Small intestine (tissue), 7 donors: ENCODE results near the gene SDK2. TPM values are rescaled to one million over a fixed set of nuclear protein-coding genes. Genes with fewer than 3 reads are reported as not detected.
A peak's percentile ranks its signal among the peaks of the same experiment; 100 is the strongest.

Source experiments
- DNase-seq, 2 donors: peaks; one replicate each; pipeline versions ENCODE4 v3.0.0 to v3.0.0-alpha.2; 2013
- FAIRE-seq: peaks from 2 replicates; lab custom pipeline; 2012; peaks lifted over from hg19 to GRCh38; lab: Jason Lieb, UNC
- H3K27ac ChIP-seq, 3 donors: one replicate each; pipeline ENCODE4 v1.5.1; 2013; ENCODE audit warnings: low read length in 2 of 3, mild to moderate bottlenecking in 2 of 3, control low read depth in 1 of 3, inconsistent platforms in 1 of 3, low read depth in 1 of 3, moderate library complexity in 1 of 3
- H3K27me3 ChIP-seq, 3 donors: one replicate each; pipeline ENCODE4 v1.6.1; 2013; ENCODE audit warnings: low read length in 3 of 3, inconsistent platforms in 1 of 3; ENCODE audit not compliant: control insufficient read depth in 3 of 3, insufficient read depth in 3 of 3
- H3K36me3 ChIP-seq, 3 donors: one replicate each; pipeline ENCODE4 v1.6.1; 2013; ENCODE audit warnings: low read length in 3 of 3, inconsistent platforms in 1 of 3, low read depth in 1 of 3, mild to moderate bottlenecking in 1 of 3, moderate library complexity in 1 of 3; ENCODE audit not compliant: control insufficient read depth in 3 of 3, insufficient read depth in 2 of 3
- H3K4me1 ChIP-seq, 3 donors: one replicate each; pipeline ENCODE4 v1.6.1; 2013; ENCODE audit warnings: low read length in 2 of 3, inconsistent platforms in 1 of 3, low read depth in 1 of 3, mild to moderate bottlenecking in 1 of 3, moderate library complexity in 1 of 3; ENCODE audit not compliant: control insufficient read depth in 3 of 3, insufficient read depth in 2 of 3
- H3K4me3 ChIP-seq, 3 donors: one replicate each; pipeline ENCODE4 v1.5.1; 2013; ENCODE audit warnings: low read length in 3 of 3, control low read depth in 1 of 3, inconsistent platforms in 1 of 3, low read depth in 1 of 3, mild to moderate bottlenecking in 1 of 3, moderate library complexity in 1 of 3
- H3K9me3 ChIP-seq, 2 donors: one replicate each; pipeline ENCODE4 v1.6.1; 2013; ENCODE audit warnings: low read depth in 1 of 2, low read length in 1 of 2; ENCODE audit not compliant: control insufficient read depth in 2 of 2, insufficient read depth in 1 of 2
- WGBS, 3 donors: extraction: QIAGEN DNeasy Blood & Tissue Kit; methylation state at CpG; one replicate each; pipeline ENCODE4 v1.1.7; 2013; 5-methylcytosine and 5-hydroxymethylcytosine counted together
- polyA plus RNA-seq, 4 donors: library from polyadenylated mRNA; stranded (reverse) in 3 of 4; unstranded in 1 of 4; fragments of 200-250 nt in 3 of 4; fragments of 120-200 nt in 1 of 4; gene quantifications; one replicate each; pipeline versions ENCODE4 v1.2.1 to v1.2.3, GENCODE V29; 2013
- donor health status: healthy with polysubstance abuse.
- donor health status: control.
- donor health status: control.
- donor health status: Bipolar disorder and iron deficiency.
- donor health status: healthy.

SDK2 gene
- polyA plus RNA-seq, 4 donors: under 0.01 to 1.1 (median 0.10) TPM

GRCh38 chr17:73348018-73348828, 296.0 kb downstream of the SDK2 start:
- Histone ChIP-seq H3K4me1 (peaks cover 0 to 11% (median 0%) of the 10 kb centered on the region in 3 donors), H3K9me3 (peaks cover 0 to 2% of the 10 kb centered on the region in 2 donors), H3K4me3 (no peak overlapping the region), H3K27ac (peak overlapping the region in 1 of 3 donors; percentile 60), H3K36me3 (no peaks in the 10 kb centered on the region), H3K27me3 (no peaks in the 10 kb centered on the region)
- no peak for FAIRE-seq
- WGBS, 3 donors: 82 to 83% (median 82%) methylated on average over 19 of the region's 19 CpGs
- no peak for DNase-seq

DNA sequence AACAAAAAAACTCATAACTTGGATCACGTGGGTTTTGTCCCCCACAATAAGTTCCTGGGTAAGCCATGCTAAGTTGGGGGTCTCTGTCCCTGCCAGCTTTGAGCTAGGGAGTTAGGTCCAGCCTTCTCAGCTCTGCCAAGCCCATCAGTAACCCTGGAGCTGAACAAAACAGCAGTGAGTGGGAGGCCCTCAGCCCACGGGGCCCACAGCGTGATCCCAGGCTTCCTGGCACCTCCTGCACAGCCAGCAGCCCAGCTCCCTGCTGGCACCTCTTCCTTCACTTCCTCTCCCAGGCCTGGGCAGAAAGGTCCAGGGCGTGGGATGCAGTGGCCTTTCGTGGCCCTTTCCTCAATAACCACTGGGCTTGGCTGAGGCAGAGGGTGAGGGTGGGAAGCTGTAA, 296.9 kb downstream of the SDK2 start:
- Histone ChIP-seq H3K27ac (peak overlapping the region in 1 of 3 donors; percentile 4), H3K27me3 (peaks cover 0 to 4% (median 0%) of the 10 kb centered on the region in 3 donors), H3K9me3 (peaks cover 0 to 2% of the 10 kb centered on the region in 2 donors), H3K4me3 (no peak overlapping the region), H3K4me1 (peaks cover 0 to 17% (median 0%) of the 10 kb centered on the region in 3 donors), H3K36me3 (no peaks in the 10 kb centered on the region)
- no peak for FAIRE-seq
- no peak for DNase-seq
- WGBS, 3 donors: 45 to 54% (median 50%) methylated on average over 5 of the region's 5 CpGs

DNA sequence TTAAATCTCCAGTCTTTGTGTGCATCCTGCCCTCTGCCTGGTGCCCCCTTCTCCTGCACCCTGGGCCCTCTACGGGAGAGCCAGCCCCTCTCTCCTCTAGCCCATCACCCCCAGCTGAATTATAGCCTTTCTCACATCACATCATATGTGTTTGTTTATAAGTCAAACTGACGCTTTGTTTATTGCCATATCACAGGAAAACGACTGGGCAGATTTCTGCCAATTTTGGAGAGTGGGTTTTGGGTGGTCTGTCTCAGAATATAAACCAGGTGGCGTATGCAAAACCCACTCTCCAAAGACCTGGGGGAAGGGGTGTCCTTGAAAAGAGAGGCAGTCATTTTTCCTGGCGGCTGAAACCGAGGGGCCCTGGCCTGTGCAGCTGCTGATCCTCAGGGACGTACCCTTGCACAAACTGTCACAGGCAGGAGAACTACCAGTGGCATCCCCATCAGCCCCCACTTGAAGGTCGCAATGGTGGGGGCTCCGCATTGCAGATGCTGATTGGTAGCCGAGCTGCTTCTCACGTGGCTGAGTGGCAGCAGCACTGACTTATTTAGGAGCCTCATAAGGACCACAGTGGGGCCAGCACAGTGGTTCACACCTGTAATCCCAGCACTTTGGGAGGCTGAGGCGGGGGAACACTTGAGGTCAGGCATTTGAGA, 297.6 kb downstream of the SDK2 start:
- Histone ChIP-seq H3K27ac (no peak overlapping the region), H3K9me3 (peaks cover 0 to 2% of the 10 kb centered on the region in 2 donors), H3K36me3 (no peaks in the 10 kb centered on the region), H3K4me1 (peaks cover 0 to 23% (median 0%) of the 10 kb centered on the region in 3 donors), H3K27me3 (peaks cover 0 to 4% (median 0%) of the 10 kb centered on the region in 3 donors), H3K4me3 (no peak overlapping the region)
- no peak for FAIRE-seq
- WGBS, 3 donors: 68 to 81% (median 78%) methylated on average over 12 of the region's 12 CpGs
- no peak for DNase-seq

- WGBS, 3 donors: 65 to 70% (median 66%) methylated on average over 11 of the region's 11 CpGs
- no peak overlapping the region for H3K4me3 ChIP-seq
- peaks cover 0 to 4% (median 0%) of the 10 kb centered on the region in 3 donors for H3K27me3 ChIP-seq
- no peaks in the 10 kb centered on the region for H3K36me3 ChIP-seq
- H3K4me1 ChIP-seq: peaks cover 0 to 20% (median 6%) of the 10 kb centered on the region in 3 donors
- FAIRE-seq: no peak
- no peaks in the 10 kb centered on the region for H3K9me3 ChIP-seq
- peak overlapping the region in 1 of 3 donors; percentile 57 for H3K27ac ChIP-seq
- no peak for DNase-seq
These were observed 300.3 kb downstream of the SDK2 start for GRCh38 chr17:73343739-73344454.

DNA sequence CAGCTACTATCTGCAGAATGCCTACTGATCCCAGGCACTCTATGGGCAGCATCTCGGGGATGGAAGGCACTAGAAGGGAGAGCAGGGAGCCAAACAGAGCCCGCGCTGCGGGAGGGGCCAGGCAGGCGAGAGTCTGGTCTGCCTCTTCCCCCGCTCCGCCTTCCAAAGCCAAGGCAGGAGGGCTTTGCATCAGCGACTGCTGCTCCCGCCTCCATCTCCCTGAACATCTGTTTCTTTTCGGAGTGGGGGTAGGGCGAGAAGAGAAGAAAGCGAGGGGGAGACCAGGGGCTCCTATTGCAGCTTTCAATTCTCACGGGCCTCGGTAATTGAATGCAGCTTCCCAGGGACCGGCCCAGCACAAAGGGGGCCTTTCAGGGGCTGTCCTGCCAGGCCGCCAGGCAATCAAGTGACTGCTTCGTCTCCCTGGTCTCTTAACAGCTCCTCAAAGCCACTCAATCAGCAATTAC, 301.0 kb downstream of the SDK2 start:
- Histone ChIP-seq H3K4me1 (peaks cover 0 to 15% (median 6%) of the 10 kb centered on the region in 3 donors), H3K4me3 (no peak overlapping the region), H3K27ac (peak overlapping the region in 2 of 3 donors; percentile 61 to 76), H3K27me3 (peaks cover 0 to 4% (median 0%) of the 10 kb centered on the region in 3 donors), H3K36me3 (no peaks in the 10 kb centered on the region), H3K9me3 (no peaks in the 10 kb centered on the region)
- 62 to 83% (median 83%) methylated on average over 17 of the region's 17 CpGs for WGBS, 3 donors
- peak in 1 of 2 donors; percentile 42 for DNase-seq
- FAIRE-seq: no peak

- Histone ChIP-seq H3K4me1 (peaks cover 0 to 19% (median 6%) of the 10 kb centered on the region in 3 donors), H3K4me3 (no peak overlapping the region), H3K27me3 (peaks cover 0 to 4% (median 0%) of the 10 kb centered on the region in 3 donors), H3K36me3 (no peaks in the 10 kb centered on the region), H3K9me3 (no peaks in the 10 kb centered on the region), H3K27ac (peak overlapping the region in 2 of 3 donors; percentile 61 to 76)
- FAIRE-seq: no peak
- no peak for DNase-seq
- WGBS, 3 donors: 45 to 57% (median 55%) methylated on average over 7 of the region's 7 CpGs
These were observed 301.6 kb downstream of the SDK2 start for GRCh38 chr17:73342541-73343167.

- DNase-seq (peak in 1 of 2 donors; percentile 15), FAIRE-seq (no peak)
- Histone ChIP-seq H3K27me3 (peaks cover 0 to 4% (median 0%) of the 10 kb centered on the region in 3 donors), H3K4me3 (no peak overlapping the region), H3K4me1 (peaks cover 0 to 16% (median 6%) of the 10 kb centered on the region in 3 donors), H3K27ac (peak overlapping the region in 2 of 3 donors; percentile 8 to 76), H3K36me3 (peaks cover 0 to 1% (median 0%) of the 10 kb centered on the region in 3 donors), H3K9me3 (no peaks in the 10 kb centered on the region)
- WGBS, 3 donors: 27 to 52% (median 42%) methylated on average over 12 of the region's 12 CpGs
These were observed 302.2 kb downstream of the SDK2 start for GRCh38 chr17:73342050-73342522.
